Urinary bladder (tissue), 4 donors: Measurements from ENCODE around the gene P2RY2. TPM values are rescaled to one million over a fixed set of nuclear protein-coding genes. Genes with fewer than 3 reads are reported as not detected.

Experiments used
- DNase-seq: peaks from one replicate; pipeline ENCODE4 v3.0.0-alpha.2; 2015; ENCODE audit errors: extremely low spot score
- H3K27ac ChIP-seq: one replicate; pipeline ENCODE4 v1.5.1; 2013; ENCODE audit warnings: low read depth, mild to moderate bottlenecking, moderate library complexity
- H3K36me3 ChIP-seq: one replicate; pipeline ENCODE4 v1.6.1; 2013; ENCODE audit warnings: mild to moderate bottlenecking, moderate library complexity; ENCODE audit not compliant: insufficient read depth
- H3K4me1 ChIP-seq: one replicate; pipeline ENCODE4 v1.6.1; 2013; ENCODE audit warnings: mild to moderate bottlenecking, moderate library complexity; ENCODE audit not compliant: insufficient read depth
- H3K4me3 ChIP-seq: one replicate; pipeline ENCODE4 v1.5.1; 2013; ENCODE audit warnings: low read depth, low read length
- WGBS: extraction: QIAGEN DNeasy Blood & Tissue Kit; methylation state at CpG from one replicate; pipeline ENCODE4 v1.1.7; 2013; 5-methylcytosine and 5-hydroxymethylcytosine counted together
- polyA plus RNA-seq: library from polyadenylated mRNA; stranded (reverse); fragments of 200-250 nt; gene quantifications from one replicate; pipeline ENCODE4 v1.2.3, GENCODE V29; 2013
- total RNA-seq: library from RNA; depleted of rRNA; stranded (reverse); fragments of >200 nt; gene quantifications from one replicate; pipeline ENCODE4 v1.2.3, GENCODE V29; 2014
- donor health status: healthy with polysubstance abuse.
- donor health status: healthy.

Gene P2RY2
- total and polyA plus RNA-seq, 2 donors = 1.8 to 2.3 TPM

DNA sequence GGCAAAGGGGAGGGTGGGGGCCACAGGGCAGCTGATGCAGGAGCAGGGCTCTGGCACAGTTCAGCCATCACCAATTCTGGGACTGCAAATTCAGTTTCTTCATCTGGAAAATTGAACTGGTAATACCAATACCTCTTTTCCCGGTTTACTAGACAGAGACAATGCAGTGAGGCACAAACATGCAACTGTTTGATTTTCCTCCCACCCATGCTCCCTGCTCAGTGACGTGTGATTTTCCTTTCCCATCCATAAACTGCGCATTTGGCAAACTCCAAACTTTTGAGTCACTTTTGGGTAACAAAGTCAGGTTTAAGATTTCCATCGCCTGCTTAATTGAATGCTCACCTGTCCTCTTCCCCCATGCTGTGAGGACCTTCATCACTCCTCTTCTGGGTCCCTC is 23.2 kb downstream of the P2RY2 start:
- H3K4me3 ChIP-seq = no peak overlapping the region
- DNase-seq = no peak
- no peak overlapping the region for H3K27ac ChIP-seq
- WGBS = 89% methylated on average over 4 of the region's 4 CpGs
- no peaks in the 10 kb centered on the region for H3K36me3 ChIP-seq
- H3K4me1 ChIP-seq = no peaks in the 10 kb centered on the region

GRCh38 chr11:73242251-73243092 is 24.4 kb downstream of the P2RY2 start:
- peak; percentile 42 for DNase-seq
- 19% methylated on average over 12 of the region's 12 CpGs for whole genome bisulfite sequencing
- Histone ChIP-seq H3K27ac (no peak overlapping the region), H3K4me3 (no peak overlapping the region), H3K4me1 (no peaks in the 10 kb centered on the region), H3K36me3 (no peaks in the 10 kb centered on the region)

DNA sequence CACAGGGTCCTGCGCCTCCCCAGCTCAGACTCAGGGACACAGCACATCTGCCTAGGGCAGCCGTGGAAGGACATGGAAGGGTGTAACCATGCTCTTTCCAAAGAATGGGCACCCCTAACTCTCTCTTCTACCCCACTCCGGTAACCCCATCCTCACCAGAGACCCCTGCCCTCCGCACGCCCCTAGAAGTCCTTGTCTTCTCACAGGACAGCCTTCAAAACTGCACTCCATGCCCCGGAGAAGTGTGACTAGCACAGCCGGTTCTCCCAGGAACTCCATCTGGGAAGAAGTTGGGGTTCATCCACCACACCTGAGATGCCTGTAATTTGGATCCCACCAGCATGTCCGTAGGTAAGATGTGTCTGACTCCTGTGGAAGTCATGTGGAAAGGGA is 25.0 kb downstream of the P2RY2 start:
- Histone ChIP-seq H3K4me3 (no peak overlapping the region), H3K27ac (no peak overlapping the region), H3K36me3 (no peaks in the 10 kb centered on the region), H3K4me1 (no peaks in the 10 kb centered on the region)
- no peak for DNase-seq
- whole genome bisulfite sequencing = 79% methylated on average over 8 of the region's 8 CpGs

DNA sequence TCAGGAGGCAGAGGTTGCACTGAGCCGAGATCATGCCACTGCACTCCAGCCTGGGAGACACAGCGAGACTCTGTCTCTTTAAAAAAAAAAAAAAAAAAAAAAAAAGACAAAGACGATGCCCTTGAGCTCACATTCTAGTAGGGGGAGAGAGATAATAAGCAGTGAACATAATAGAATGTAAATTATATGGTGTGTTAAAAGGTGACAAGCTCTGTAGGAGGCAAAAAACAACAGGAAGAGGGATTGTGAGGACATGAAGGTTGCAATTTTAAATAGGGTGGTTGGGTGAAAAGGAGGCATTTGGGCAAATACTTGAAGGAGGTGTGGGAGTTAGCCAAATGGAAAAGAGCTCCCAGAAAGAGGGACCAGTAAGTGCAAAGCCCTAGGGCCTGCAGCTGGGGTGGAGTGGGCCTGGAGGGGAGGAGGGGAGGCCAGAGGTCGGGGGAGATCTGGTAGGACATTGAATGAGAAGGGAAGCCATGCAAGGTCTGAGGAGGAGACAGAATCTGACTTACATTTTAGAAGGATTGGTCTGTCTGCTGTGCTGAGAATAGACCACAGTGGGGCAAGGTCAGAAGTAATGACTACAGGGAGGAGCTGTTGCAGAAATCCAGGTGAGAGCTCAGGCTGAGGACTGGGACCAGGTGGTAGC is 26.6 kb downstream of the P2RY2 start:
- no peak for DNase-seq
- WGBS = 64% methylated on average over 4 of the region's 4 CpGs

DNA sequence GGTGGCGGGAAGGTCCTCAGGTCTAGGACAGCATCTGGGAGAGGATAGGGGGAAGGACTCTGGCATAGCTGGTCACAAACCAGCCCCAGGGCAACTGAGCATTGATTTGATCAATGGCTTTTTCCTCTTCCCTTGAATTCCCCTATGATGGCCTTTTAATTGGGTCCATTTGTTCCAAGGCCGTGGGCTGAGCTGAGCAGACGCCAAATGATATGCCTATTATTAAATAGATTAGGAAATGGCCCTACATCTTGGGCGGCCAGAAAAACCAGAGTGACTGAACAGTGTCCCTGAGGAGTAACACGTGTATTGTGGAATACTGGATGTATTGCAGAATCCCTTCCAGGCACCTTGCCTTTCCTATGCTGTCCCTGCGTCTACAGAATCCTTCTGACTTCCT is 27.4 kb downstream of the P2RY2 start:
- 67% methylated on average over 6 of the region's 6 CpGs for WGBS
- Histone ChIP-seq H3K36me3 (no peaks in the 10 kb centered on the region), H3K4me1 (no peaks in the 10 kb centered on the region), H3K27ac (no peak overlapping the region), H3K4me3 (no peak overlapping the region)
- no peak for DNase-seq

More for the DNA sequence above, 26.6 kb downstream of the P2RY2 start:
- Histone ChIP-seq H3K4me3 (no peak overlapping the region), H3K27ac (no peak overlapping the region), H3K36me3 (no peaks in the 10 kb centered on the region), H3K4me1 (no peaks in the 10 kb centered on the region)

- H3K36me3 ChIP-seq = no peaks in the 10 kb centered on the region
- H3K4me1 ChIP-seq = no peaks in the 10 kb centered on the region
- DNase-seq = no peak
- H3K4me3 ChIP-seq = no peak overlapping the region
- WGBS = 72% methylated on average over 2 of the region's 2 CpGs
- H3K27ac ChIP-seq = no peak overlapping the region
These were observed 28.2 kb downstream of the P2RY2 start for GRCh38 chr11:73246303-73246702.

GRCh38 chr11:73248526-73249185 is 30.6 kb downstream of the P2RY2 start:
- Histone ChIP-seq H3K4me3 (no peak overlapping the region), H3K27ac (no peak overlapping the region), H3K36me3 (no peaks in the 10 kb centered on the region), H3K4me1 (no peaks in the 10 kb centered on the region)
- DNase-seq = no peak
- 77% methylated on average over 3 of the region's 3 CpGs for WGBS

- Histone ChIP-seq H3K36me3 (no peaks in the 10 kb centered on the region), H3K27ac (no peak overlapping the region), H3K4me3 (no peak overlapping the region), H3K4me1 (no peaks in the 10 kb centered on the region)
- WGBS = 84% methylated on average over 5 of the region's 5 CpGs
- no peak for DNase-seq
These were observed 31.2 kb downstream of the P2RY2 start for GRCh38 chr11:73249304-73249703.

DNA sequence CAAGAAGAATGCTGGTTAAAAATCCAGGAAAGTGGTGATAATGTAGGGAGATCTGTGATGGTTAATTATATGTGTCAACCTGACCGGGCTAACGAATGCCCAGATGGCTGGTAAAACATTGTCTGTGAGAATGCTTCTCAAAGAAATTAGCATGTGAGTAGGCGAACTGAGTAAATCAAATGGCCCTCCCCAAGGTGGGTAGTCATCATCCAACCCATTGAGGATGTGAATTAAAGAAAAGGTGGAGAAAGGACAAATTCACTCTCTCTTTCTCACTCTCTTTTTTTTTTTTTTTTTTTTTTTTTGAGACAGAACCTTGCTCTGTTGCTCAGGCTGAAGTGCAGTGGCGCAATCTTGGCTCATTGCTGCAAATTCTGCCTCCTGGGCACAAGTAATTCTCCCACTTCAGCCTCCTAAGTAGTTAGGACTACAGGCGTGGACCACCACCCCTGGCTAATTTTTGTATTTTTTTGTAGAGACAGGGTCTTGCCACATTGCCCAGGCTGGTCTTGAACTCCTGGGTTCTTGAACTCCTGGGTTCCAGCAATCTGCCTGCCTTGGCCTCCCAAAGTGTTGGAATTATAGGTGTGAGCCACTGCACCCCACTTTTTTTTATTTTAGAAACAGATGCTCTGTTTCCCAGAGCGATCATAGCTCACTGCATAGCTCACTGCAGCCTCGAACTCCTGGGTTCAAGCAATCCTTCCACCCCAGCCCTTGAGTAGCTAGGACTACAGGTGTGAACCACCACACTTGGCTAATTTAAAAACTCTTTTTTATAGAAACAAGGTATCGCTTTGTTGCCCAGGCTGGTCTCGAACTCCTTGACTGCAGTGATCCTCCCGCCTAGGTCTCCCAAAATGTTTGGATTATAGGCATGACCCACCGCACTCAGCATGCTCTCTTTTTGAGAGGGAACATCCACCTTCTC is 32.0 kb downstream of the P2RY2 start:
- 94% methylated on average over 11 of the region's 11 CpGs for WGBS
- H3K36me3 ChIP-seq = no peaks in the 10 kb centered on the region
- H3K4me3 ChIP-seq = no peak overlapping the region
- DNase-seq = no peak
- H3K4me1 ChIP-seq = no peaks in the 10 kb centered on the region
- H3K27ac ChIP-seq = no peak overlapping the region

DNA sequence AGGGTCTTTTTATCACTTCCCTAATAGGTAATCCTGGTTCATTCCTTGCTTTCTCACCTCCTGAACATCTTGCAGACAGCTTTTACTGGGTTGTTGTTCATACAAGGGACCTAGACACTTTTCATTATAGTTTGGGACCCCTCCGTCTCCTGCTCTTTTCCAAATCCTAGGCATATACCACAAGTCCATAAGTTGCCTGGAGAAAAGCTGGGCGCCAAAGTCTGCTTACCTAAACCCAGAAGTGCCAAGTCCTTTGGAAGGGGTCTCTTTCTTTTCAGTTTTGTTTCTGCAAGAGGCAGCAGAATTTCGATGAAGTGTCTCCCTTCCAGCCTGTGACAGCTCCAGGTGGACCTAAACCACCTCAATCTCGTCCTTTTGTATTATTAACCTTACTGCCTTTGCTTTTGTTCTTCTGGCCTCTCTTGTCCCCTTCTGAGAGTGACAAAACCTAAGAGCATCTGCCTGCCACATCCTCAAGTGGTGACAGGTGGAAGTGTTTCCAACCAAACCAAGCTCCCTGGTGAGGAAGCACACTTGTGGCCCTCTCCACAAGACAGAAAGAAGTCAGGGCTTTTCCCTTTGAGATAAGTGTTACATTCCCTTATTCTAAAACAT is 34.6 kb downstream of the P2RY2 start:
- no peak for DNase-seq
- H3K36me3 ChIP-seq = no peaks in the 10 kb centered on the region
- 75% methylated on average over 4 of the region's 4 CpGs for WGBS
- no peak overlapping the region for H3K4me3 ChIP-seq
- H3K4me1 ChIP-seq = no peaks in the 10 kb centered on the region
- no peak overlapping the region for H3K27ac ChIP-seq

- no peak for DNase-seq
- no peak overlapping the region for H3K27ac ChIP-seq
- 67% methylated on average over 6 of the region's 6 CpGs for WGBS
- H3K4me3 ChIP-seq = no peak overlapping the region
- H3K4me1 ChIP-seq = no peaks in the 10 kb centered on the region
- no peaks in the 10 kb centered on the region for H3K36me3 ChIP-seq
These were observed 39.4 kb downstream of the P2RY2 start for GRCh38 chr11:73257342-73258103.
